HL-60/S4 treated with retinoic acid at 250 ng/mL for 4 days and 3 days (cell line): ENCODE measurements around the gene GTF2H2C.
"Not testable (repeated sequence)": the region's sequence is repeated elsewhere in the genome, so short reads cannot be mapped to it uniquely, and the experiment has no call there.

Experiments used
- in situ Hi-C: fragments of 300-500 bp; cut with MboI; formaldehyde crosslinking; loops from 2 replicates; pipeline ENCODE4 v1.7.0; 2022; ENCODE audit warnings: low sequenced_read_pairs

The GTF2H2C gene

DNA sequence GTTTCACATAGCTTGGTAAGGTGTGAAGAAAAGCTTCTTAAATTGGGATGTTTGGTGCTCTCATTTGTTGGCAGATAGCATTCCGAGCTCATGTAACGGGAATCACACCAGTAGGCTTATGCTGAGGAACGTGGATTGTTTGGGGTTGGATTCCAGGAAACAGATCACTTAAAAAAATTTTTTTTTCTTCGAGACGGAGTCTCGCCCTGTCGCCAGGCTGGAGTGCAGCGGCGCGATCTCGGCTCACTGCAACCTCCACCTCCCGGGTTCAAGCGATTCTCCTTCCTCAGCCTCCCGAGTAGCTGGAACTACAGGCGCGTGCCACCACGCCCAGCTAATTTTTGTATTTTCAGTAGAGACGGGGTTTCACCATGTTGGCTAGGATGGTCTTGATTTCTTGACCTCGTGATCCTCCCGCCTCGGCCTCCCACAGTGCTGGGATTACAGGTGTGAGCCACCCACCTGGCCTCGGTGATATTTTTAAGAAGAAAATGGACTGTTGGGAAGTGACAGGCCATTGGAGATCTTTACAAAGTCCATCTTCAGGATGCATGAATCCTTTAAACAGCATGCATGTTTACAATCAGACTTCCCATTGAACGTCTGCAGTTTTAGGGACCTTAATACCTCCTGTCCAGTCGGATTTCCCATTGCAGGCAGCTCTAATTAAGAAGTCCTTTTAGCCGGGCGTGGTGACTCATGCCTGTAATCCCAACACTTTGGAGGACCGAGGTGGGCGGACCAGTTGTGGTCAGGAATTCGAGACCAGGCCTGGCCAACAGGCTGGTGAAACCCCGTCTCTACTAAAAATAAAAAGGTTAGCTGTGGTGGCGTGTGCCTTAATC lies 818 bp downstream of the GTF2H2C start:
- in situ Hi-C loops = not testable (repeated sequence)

GRCh38 chr5:69566172-69566571 lies 6.2 kb downstream of the GTF2H2C start:
- in situ Hi-C loops = not testable (repeated sequence)

DNA sequence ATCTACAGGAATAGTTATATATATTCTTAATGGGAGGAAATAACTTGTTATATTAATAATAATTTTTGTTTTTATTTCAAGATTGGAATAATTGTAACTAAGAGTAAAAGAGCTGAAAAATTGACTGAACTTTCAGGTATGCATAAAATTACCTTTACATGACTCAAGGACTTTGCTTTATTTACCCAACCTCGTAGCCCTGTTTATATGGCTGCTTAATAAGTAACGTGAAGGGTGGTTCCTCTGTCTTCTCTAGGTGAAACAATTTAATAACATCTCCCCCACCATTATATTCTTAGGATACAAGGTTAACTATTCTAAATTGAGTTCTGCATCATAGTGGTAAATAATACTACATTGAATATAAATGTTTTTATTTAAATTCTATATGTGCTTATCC lies 8.1 kb downstream of the GTF2H2C start:
- in situ Hi-C loops = not testable (repeated sequence)

- in situ Hi-C loops = not testable (repeated sequence)
These were observed 23.4 kb downstream of the GTF2H2C start for GRCh38 chr5:69583356-69583755.

- in situ Hi-C loops = not testable (repeated sequence)
These were observed 36.3 kb downstream of the GTF2H2C start for GRCh38 chr5:69596114-69596840.

DNA sequence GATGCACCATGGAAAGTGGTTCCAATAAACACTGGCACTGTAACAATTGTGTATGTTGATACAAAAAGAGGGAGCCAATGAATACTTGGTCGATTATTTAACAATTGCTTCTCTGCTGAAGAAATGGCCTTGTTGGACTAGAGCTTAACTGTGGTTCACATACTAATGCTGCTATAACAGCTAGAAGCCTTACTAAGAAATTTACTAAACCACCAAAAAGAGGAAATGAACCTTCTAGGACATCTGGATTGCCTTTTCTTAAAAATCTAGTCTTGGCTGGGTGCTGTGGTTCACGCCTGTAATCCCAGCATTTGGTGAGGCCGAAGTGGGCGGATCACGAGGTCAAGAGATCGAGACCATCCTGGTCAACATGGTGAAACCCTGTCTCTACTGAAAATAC lies 42.0 kb downstream of the GTF2H2C start:
- in situ Hi-C loops = not testable (repeated sequence)

- in situ Hi-C loops = not testable (repeated sequence)
These were observed 46.8 kb downstream of the GTF2H2C start for GRCh38 chr5:69606839-69607238.

DNA sequence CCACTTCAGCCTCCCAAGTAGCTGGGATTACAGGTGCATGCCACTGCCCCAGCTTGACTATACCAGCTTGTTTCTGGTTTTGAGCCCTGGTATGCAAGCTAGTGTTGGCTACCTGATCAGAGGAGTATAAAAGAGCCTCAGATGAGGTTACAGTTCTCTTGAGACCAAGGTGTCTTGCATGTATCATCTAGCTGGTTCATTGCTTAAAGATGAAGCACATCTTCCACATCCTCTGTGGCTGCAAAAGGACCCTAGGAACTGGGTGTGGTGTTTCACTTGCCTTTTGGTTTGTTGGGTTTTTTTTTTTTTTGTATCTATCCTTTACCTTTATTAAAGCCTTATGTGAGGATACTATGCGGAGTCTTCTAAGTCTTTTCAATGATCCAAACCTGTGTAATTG lies 47.8 kb downstream of the GTF2H2C start:
- in situ Hi-C loops = not testable (repeated sequence)

- in situ Hi-C loops = not testable (repeated sequence)
These were observed 49.0 kb downstream of the GTF2H2C start for GRCh38 chr5:69608861-69609496.

DNA sequence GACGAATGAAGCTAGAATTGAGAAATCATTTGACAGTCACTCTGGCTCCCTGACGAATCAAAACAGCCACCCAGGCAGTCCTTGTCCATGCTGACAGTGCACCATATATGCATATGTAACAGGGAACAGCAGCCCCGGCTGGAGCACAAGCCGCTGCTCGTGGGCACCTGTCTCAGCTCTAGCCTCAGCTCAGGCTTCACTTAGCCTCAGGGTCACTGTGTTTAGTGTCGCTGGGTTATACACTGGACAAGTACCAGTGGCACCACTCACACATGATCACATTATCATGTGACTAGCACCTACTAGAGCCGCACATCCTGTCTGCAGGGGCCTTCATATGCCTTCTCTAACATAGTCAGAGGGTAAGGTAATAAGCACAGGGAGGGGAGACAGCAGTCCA lies 54.9 kb downstream of the GTF2H2C start:
- in situ Hi-C loops = not testable (repeated sequence)

DNA sequence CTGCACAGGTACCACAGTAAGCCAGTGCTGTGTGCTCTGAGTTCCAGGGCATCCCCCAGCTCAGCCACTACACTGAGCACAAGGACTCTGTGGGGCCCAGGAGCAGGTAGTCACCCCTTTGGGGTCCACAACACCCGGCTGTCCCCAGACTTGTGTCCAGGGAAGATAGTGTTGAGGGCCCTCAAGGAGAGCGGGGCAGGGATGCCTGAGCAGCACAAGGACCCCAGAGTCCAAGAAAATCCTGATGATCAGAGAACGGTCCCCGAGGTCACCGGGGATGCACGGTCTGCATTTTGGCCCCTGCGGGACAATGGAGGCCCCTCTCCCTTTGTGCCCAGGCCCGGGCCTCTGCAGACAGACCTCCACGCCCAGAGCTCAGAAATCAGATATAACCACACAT lies 71.9 kb downstream of the GTF2H2C start:
- in situ Hi-C loops = not testable (repeated sequence)
